GM23338 (cell line): ENCODE results near the gene DMAC1.

Experiments
- CTCF ChIP-seq, 2 experiments: fragments of 200-600 bp in 1 of 2; sonication (generic) in 1 of 2; conservative IDR thresholded peaks; 2 replicates each; pipeline versions ENCODE4 v1.5.1 to v1.6.1; 2016 to 2017; ENCODE audit warnings: antibody characterized with exemption in 2 of 2, low read depth in 2 of 2, mild to moderate bottlenecking in 2 of 2, moderate library complexity in 1 of 2
- EZH2 ChIP-seq: fragments of 200-600 bp; sonication (generic); IDR thresholded peaks from one replicate; pipeline ENCODE4 v1.8.0; 2017; ENCODE audit warnings: antibody characterized with exemption, mild to moderate bottlenecking, low read depth; ENCODE audit not compliant: unreplicated experiment
- POLR2AphosphoS5 ChIP-seq: IDR thresholded peaks from 2 replicates; pipeline ENCODE4 v1.6.1; 2016; ENCODE audit warnings: antibody characterized with exemption, low read depth
- REST ChIP-seq: IDR thresholded peaks from one replicate; pipeline ENCODE4 v1.6.1; 2018; ENCODE audit warnings: antibody characterized with exemption; ENCODE audit not compliant: unreplicated experiment

GRCh38 chr9:7848498-7848897, 48.9 kb upstream of the DMAC1 start:
- TF ChIP-seq CTCF (conservative IDR thresholded peaks at IDR 0.05; ENCODE audit: low read depth in 2 of 2) = no peak
- TF ChIP-seq EZH2 = no peak
- no peak for TF ChIP-seq REST
- no peak for TF ChIP-seq POLR2AphosphoS5
